ENCODE results near the gene SIRT2.

GRCh38 chr19:38831142-38831605, 68.2 kb downstream of the SIRT2 start:
- no peak for TF ChIP-seq CTCF (IDR thresholded peaks at IDR 0.05)
- no peak for TF ChIP-seq POLR2A (IDR thresholded peaks at IDR 0.05)

All from body of pancreas (tissue), 4 donors.